Hypothalamus (tissue), 51 donors: ENCODE results near the gene RAD50.
"Not testable (repeated sequence)": the region's sequence is repeated elsewhere in the genome, so short reads cannot be mapped to it uniquely, and the experiment has no call there.

Experiments used
- DNase-seq, 51 donors: peaks; one replicate each; lab custom pipeline; 2025; lab: John Stamatoyannopoulos, UW

The RAD50 gene

DNA sequence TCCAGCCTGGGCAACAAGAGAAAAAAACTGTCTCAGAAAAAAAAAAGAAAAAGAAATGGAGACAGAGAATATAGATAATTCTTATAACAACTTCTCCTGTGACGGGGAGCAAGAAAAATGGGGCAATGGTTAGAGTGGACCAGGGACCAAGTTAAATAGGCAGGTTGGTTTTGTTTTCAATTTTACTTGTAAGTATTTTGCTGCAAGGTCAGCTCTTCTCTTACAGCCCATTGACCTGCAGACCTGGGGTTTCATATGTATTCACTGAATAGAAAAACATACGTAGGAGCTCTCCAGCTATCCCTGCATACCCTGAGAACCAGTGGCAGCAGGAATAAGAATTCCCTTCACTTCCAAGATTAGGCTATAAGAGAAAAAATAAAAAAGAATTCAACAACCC is 72.0 kb downstream of the RAD50 start:
- no peak for DNase-seq

DNA sequence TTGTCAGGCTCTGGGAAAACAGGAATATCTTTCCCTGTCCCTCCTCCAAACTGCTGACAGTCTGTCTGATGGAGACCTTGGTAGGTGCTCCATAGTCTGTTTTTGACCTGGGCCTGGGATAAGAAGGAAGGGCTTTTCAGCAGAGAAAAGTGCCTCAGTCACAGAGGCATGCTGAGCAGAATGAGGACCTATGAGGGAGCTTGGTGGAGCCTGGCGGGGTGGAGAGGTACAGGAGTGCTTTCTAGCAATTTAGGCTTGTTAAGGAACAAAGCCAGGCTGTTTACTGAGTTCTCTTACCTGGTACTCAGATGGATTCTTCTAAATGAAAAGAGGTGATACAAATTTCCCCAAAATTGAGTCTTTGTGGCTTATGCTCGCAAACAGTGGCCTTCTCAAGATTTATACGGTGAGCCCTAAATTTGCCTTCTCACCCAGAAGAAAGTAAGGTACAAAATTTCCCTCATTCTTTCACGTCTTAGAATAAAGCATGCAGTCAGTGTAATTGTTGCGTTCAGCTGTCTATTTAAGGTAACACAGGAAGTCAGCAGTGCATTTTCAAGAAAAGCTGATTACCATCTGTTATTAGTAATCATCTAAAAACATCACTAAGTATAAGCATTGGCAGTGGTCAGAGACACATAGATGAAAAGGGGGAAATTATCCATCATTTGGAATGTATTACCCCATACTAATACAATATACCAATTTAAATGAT is 72.6 kb downstream of the RAD50 start:
- no peak for DNase-seq

DNA sequence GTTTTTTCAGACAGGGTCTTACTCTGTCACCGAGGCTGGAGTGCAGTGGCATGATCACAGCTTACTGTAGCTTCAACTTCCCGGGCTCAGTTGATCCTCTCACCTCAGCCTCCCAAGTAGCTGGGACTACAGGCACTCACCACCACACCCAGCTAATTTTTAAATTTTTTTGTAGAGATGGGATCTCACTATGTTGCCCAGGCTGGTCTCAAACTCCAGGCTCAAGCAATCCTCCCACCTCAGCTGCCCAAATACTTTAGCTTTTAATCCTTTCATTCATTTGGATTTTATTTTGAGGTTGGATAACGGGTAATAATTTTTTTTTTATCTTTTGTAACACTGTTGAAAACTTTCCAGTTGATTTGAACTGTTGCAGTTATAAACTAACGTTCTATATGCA is 76.8 kb downstream of the RAD50 start:
- not testable (repeated sequence) for DNase-seq

DNA sequence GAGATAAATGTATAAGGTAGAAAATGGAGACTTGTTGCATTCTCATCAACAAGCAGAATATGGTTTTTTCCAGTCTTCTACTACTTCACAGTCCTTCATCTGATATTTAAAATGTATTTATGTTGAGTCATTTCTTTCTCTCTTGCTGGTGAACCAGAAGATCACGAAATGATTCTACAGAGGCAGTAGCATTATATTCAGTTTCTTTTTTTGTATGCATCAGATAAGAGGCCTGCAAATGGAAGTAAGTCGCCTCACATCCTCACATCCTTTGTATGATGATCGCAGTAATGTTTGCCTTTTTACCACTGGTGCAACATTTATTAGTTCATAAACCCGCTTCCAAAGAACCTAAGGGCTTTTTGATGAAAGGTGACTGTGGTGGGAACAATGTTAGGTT is 79.1 kb downstream of the RAD50 start:
- no peak for DNase-seq

DNA sequence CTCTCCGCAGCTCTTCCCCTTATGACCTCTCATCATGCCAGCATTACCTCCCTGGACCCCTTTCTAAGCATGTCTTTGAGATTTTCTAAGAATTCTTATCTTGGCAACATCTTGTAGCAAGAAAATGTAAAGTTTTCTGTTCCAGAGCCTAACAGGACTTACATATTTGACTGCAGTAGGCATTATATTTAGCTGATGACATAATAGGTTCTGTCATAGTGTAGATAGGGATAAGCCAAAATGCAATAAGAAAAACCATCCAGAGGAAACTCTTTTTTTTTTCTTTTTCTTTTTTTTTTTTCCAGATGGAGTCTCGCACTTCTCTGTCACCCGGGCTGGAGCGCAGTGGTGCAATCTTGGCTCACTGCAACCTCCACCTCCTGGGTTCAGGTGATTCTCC is 80.5 kb downstream of the RAD50 start:
- DNase-seq: no peak

DNA sequence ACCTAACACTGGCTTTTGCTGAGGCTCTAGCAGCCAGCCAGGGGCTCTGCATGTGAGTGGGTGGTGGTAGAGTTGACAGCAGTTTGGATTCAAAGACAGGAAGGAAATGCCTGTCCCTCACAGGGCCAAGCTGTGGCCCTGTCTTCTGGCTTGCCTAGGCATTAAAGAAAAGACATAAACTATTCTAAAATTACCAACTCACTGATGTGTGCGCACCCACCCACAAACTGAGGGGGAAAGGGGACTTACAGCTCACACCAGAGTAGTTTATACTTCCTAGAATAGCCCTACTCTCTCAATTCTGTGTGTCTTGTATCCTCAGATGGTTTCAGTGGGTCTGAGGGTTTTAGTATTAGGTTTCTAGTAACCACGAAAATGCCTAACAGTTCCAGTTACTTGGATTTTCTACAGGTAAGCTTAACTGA is 82.9 kb downstream of the RAD50 start:
- no peak for DNase-seq

DNA sequence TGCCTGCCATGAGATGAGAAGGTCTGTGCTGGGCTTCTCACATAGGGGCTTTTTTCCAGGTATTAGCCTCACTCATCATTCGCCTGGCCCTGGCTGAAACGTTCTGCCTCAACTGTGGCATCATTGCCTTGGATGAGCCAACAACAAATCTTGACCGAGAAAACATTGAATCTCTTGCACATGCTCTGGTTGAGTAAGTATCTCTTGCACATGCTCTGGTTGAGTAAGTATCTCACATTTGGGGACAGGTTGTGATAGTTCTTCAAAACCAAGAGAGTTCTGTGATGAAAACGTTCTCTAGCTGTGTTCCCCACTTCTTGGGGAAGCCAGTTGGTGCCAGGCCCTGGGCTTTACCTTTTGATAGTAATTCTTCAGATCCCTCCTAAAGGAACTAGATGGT is 83.8 kb downstream of the RAD50 start:
- DNase-seq: no peak

DNA sequence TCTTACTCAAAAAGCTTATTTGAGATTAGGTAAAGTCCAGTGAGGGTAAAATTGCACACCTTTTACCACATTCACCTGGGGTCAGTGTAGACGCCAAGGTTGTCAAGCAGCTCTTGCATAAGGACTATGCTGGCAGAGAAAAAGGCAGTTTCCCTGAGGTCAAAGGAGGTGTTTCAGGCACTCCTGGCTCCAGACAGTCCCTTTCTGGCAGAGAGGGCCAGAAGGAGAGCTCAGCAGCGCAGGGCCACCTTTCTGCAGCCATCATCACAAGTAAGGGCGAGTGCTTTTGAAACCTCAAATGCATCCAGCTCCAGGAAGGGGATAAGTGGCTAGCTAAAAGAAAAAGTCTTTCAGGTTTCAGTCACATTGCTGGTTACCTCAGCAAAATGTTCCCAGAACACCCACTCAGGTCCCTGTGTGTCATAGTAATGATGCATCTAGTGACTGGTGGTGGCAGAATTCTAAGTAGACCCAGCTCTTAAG is 84.5 kb downstream of the RAD50 start:
- no peak for DNase-seq

DNA sequence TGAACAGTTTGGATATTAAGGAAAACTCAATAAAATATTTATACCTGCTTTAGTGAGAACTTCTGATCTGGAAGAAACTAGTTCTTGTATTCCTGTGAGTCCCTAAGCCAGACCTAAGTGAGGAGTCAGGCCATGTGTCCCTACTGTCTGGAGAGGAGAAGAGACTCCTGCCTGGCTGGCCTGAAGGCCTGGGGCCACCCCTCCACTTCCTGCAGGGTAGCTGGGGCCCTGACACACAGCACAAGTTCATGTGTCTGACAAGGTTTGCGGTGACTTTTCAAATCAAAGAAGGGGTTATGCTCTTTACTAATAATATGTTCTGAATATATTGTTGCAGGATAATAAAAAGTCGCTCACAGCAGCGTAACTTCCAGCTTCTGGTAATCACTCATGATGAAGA is 85.1 kb downstream of the RAD50 start:
- no peak for DNase-seq

DNA sequence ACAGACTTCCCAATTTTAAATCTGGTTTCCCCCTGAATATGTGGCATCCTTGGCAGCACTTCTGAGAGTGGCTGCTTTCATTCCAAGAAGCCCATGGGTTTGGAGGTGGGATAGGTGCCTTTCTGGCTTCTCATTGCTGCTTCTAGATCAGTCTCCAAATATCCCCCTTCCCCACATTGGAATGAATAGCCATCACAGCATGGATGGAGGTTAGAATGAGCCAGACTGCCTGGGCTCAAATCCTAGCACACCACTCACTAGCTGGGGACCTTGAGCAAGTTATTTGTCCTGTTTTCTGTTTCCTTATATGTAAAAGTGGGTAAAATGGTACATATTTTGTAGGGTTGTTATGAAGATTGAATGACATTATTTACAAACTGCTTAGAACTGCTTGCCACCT is 87.4 kb downstream of the RAD50 start:
- DNase-seq: no peak

DNA sequence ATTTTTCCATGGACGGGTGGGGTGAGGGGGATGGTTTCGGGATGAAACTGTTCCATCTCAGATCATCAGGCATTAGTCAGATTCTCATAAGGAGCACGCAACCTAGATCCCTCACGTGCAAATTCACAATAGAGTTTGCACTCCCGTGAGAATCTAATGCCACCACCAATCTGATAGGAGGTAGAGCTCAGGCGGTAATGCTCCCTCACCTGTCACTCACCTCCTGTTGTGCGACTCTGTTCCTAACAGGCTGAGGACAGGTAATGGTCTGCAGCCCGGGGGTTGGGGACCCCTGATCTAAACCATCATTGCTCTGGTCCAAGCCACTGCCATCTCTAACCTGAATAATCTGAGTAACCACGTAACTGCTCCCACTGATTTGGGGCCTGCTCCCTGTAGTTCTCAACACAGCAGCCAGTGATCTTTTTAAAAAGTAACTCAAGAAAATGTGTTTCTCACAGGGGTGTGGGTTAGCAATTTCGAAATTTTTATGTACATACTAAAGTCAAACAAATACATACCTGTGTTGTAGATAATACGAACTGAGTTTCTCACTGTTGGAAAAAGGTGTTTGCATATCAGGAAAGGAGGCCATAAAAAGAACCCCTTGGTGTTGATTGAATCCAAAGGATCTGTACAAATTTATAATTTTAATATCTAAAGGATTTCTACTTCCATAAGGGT is 89.9 kb downstream of the RAD50 start:
- DNase-seq: no peak

DNA sequence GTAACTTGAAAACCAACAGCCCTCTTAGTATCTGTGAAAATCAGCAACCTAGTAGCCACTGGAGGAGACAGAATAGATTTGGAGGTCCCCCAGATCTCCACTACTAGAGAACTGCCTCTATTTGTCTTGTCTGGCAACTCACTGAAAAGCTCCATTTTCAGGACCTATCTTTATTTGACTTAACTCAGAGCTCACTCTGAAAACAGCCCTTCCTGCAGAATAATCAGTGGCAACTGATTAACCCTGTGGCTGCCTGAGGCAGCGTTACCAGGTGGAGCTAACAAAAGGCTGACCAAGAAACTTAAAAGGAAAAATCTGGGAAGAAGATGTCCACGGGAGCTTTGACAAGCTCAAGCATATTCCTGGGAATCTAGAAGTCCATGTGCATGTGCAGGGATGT is 90.7 kb downstream of the RAD50 start:
- no peak for DNase-seq

DNA sequence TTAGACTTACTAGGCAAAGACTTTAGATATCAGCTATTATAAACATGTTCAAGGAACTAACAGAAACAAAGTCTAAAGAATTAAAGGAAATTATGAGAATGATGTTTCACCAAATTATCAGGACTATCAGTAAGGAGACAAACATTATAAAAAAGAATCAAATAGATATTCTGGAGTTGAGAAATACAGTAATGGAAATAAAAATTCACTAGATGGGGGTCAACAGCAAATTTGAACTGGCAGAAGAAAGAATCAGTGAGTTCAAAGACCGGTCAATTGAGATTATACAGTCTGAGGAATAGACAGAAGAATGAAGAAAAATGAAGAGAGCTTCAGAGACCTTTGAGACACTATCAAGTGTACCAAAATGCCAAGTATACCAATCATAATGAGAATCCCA is 91.6 kb downstream of the RAD50 start:
- DNase-seq: no peak

DNA sequence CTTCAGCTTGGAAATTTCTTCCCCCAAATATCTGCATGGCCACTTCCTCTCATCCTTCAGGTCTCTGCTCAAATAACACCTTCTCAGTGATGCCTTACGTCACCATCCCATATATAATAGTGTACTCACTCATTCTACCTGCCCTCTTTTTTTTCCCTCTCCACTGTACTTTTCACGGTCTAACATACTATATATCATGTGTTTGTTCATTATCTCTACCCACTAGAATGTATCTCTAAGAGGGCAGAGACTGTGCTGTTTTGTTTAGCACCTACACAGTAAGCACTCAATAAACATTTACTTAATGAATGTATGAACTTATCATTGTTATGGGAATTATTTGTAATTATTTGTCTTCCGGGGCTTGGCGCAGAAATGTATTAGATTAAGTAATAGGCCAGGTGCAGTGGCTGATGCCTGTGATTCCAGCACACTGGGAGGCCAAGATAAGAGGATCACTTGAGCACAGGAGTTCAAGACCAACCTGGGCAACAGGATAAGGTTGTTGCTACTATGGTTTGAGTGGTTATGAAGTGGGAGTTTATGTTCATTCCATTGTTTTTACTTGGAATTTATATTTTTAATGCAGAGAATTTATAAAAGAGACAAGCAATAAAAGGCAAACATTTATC is 95.2 kb downstream of the RAD50 start:
- DNase-seq: no peak

DNA sequence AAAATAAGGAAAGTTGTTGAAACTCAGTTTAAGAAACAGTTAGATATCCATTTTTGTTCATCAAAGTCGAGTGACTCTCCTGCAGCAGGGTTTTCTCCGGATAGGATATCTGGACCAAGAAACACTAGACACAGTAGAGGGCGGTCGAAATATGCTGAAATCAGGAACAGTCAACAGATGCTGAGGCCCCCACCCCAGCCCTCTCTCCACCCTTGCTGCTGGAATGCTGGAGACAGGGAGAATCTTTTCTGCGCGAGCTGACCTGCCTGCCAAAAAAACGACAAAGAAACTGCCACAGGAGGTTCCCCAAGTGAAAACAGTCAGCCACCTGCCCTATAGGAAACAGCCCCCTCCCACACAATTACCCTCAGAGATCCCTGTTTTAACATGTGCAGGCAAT is 96.9 kb downstream of the RAD50 start:
- no peak for DNase-seq

DNA sequence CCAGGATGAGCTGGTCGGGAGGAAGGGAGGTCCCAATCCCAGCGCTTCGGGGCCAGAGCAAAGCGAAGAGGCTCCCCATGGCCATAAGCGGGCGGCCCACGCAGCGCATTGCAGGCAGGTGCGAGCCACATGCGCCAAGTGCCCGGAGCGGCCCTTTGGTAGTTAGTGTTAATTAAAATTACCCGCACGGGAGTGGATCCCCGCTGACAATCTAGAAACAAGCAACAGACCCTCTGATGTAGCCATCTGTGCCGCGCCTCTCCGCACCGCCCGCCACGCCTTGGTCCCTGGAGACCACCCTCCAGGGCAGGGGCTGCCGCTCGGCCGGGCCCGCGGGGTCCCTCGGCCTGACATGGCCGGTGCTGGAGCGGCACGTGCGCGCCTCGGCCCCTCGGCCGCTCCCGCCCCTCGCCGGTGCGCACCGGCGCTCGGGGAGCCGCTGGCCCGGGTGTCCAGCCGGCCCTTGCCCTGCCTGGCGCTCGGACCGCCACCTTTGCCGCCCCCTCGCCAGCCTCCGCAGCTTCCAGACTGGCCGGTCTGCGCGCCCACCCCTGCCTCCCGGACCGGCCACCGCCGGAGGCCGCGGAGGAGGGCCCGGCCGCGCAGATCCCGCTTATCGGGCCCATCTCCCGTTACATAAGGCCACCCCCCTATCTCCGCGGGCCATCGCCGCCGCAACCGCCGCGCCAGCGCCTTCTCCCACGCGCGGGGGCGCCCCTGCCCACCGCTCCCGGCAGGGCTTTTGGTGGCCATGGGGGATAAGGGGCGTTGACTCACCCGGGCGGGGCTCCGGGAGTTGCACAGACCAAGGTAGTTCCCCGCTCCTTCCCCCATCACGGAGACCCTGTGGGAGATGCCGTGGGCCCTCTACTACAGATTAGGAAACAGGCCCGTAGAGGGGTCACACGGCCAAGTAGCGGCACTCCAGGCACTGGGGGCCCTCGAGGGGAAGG is 99.3 kb downstream of the RAD50 start:
- DNase-seq: peak in 12 of 51 donors; percentile 7 to 45 (median 16)

DNA sequence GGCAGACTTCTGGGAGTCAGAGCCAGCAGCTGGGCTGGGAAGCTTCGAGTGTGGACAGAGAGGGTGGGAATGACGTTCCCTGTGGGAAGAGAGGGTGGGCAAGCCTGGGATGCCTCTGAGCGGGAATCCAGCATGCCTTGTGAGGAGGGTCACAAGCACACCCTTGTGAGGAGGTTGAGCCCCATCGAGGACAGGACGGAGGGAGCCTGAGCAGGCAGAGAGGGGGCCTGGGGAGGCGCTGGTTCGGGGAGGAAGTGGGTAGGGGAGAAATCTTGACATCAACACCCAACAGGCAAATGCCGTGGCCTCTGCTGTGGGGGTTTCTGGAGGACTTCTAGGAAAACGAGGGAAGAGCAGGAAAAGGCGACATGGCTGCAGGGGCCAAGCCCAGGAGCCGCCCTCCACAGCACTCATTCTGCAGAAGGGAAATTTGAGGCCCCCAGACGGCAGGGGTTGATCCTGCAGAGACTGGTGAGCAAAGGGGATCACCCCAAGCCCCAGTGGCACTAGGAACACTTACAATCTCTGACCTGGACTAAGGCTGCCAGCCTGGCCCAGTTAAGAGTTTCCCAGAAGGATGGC is 100.1 kb downstream of the RAD50 start:
- DNase-seq: no peak

DNA sequence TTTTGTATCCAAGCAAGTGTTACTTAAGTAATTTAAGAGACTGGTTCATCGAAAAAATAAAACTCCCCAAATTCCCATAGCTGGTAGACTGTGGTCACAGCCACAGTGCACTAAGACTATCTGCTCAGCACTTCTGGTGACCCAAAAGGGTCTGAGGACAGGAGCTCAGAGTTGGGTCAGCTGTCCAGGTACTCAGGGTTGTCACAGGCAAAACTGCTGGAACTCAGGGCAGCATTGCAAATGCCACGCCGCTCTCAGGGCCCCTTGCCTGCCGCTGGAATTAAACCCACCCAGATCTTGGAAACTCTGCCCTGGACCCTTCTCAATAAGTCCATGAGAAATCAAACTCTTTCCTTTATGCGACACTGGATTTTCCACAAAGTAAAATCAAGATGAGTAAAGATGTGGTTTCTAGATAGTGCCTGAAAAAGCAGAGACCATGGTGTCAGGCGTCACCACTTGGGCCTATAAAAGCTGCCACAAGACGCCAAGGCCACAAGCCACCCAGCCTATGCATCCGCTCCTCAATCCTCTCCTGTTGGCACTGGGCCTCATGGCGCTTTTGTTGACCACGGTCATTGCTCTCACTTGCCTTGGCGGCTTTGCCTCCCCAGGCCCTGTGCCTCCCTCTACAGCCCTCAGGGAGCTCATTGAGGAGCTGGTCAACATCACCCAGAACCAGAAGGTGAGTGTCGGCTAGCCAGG is 101.1 kb downstream of the RAD50 start, which contains the start of gene IL13:
TSS of gene IL13 (plus strand) at position 498 of the 705 bp plus-strand sequence. CDS start at position 512, 14 bp downstream.
- no peak for DNase-seq
